ENCODE results near the gene C2CD3.
"Not testable (repeated sequence)": the region's sequence is repeated elsewhere in the genome, so short reads cannot be mapped to it uniquely, and the experiment has no call there.

Gene C2CD3

DNA sequence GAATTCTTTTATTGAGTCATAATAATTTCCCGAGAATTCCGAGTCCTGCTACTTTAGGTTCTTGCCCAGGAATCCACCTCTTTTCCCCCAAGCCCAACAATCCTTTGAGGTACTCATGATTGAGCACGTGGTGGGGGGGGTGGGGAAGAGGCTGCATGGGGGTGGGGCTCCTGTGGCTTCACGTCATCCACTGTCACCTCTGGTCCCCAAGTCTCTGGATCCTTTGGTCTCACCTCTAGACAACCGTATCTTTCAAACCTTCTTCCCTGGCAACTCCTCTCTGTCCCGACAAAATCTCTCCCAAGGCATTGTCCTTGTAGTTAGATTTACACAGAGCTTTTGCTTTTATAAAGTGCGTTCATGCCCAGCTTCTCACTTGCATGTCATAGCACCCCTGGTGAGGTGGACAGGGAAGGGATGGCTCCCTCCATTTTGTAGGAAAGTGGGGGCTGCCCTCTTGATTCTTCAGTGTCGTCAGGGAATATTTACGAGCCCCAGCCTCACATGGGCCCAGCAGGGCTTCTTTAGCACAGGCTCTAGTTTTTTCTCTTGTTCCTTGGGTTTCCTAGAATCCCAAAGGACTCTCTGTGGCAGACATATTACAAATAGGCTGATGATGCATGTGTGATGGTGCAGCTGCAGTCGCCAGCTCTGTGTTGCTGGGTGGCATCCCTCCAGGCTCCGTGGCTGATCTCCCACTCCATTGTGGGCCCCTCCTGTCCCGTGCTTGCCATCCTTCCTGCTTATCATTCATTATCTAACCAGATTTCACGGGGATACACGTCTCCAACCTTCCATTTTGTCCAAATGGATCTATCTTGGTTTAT lies 170.3 kb downstream of the C2CD3 start:
- no peak for DNase-seq

DNA sequence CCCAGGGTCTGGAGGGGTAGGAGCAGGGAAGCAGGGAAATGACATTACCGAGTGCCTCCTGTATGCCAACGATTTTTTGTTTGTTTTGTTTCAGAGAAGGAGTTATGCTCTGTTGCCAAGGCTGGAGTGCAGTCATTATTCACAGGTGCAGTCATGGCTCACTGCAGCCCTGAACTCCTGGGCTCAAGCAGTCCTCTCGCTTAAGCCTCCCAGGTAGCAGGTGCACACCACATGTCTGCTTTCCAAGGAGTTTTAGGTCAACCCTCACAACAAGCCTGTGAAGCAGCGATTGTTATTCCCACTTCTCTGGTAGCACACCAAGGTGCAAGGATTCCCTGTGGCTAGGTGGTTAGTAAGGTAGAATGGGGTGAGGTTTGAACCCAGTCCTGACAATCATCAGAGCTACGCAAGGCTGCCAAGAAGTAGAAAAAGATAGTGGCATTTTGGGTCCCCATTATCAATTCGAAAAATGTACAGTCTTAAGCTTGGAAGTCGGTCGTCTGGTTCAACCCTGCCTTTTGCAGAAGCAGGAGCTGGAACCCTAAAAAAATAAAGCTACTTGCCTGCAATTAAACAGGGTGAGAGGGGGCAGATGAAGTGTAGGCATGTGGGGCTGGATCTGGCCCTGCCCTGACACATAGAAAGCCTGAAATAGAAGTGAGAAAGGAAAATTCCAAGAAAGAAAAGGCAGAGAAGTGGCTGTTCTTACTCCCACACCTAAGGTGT lies 171.1 kb downstream of the C2CD3 start:
- no peak for DNase-seq

DNA sequence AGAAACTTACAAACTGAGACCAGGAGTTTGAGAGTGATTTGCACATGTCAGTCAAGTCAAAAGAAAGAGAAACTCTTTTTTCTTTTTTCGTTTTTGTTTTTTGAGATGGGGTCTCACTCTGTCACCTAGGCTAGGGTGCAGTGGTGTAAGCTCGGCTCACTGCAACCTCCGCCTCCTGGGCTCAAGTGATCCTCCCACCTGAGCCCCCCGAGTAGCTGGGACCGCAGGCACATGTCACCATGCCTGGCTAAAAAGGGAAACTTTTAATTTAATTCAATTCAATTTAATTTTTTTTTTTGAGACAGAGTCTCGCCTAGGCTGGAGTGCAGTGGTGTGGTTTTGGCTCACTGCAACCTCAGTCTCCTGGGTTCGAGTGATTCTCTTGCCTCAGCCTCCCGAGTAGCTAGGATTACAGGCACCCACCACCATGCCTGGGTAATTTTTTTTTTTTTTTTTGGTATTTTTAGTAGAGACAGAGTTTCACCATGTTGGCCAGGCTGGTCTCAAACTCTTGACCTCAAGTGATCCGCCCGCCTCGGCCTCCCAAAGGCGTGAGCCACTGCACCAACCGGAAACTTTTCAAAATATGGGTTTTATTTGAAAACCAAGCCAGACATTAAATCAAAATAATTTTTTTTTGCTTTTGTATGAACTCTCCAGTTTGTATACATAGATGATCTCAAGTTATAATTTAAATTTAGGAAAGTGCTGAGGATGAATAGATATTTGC lies 171.8 kb downstream of the C2CD3 start:
- DNase-seq: no peak

GRCh38 chr11:73997120-73997770 lies 173.6 kb downstream of the C2CD3 start:
- no peak for DNase-seq

GRCh38 chr11:73996161-73996747 lies 174.5 kb downstream of the C2CD3 start:
- no peak for DNase-seq

DNA sequence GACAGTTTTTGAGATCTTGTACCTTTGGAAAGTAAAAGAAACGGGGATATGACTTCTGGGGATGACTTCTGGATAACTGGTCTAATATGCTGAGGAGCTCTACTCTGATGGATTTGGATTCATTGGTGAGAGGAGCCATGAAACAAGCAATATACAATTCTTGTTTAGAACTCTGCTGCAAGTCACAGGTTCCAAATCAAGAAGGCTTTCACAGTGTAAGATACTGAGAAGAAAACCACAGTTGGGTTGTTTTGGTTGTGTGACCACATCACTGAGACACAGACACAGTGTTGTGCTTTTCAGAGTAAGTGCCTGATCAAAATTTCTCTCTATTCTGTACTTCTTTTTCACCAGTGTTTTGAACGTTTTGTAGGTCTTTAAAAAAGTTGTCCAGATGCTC lies 175.1 kb downstream of the C2CD3 start:
- no peak for DNase-seq

- DNase-seq: no peak
Measured at GRCh38 chr11:73995247-73995646, 175.6 kb downstream of the C2CD3 start.

DNA sequence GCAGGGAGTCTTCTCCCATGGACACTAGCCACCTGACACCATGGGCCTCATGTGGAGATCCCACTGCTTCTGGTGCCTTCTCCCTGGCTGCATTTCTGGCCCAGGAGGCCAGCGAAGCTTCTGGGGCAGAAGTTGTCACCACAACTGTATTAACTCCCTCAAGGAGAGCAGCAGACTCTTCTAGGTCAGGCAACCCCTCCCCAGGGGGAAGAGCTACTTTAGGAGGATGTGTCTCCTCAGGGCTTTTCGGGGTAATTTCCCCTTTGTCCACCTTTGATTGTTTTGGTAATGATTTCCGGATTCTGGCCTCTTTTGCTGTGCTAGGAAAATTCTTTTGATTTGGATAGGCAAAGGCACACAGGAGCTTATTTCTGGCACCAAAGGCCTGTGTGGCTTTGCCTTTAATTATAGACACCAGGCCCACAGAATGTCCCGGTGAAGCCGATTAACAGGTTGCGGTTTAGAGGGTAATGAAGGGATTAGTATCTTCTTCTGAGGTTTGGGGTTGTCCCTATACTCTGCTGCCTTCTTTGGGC lies 179.3 kb downstream of the C2CD3 start:
- DNase-seq: no peak

GRCh38 chr11:73990730-73991129 lies 180.1 kb downstream of the C2CD3 start:
- DNase-seq: no peak

DNA sequence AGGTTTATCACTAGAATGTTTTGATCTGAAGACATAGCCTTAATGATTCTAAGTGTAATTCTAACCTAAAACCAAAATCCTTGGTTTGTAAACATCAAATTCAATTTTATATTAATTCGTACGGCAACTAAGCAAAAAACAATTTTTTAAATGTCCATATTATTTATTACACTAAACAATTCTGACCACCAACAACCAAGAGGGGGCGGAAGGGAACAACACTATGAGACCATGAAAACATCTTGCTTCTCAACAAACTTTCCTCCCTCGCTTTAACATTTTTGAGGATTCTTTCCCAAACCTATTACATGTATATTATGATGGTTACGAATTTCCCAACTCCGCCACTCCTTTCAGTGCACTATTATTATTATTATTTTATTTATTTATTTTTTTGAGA lies 181.6 kb downstream of the C2CD3 start:
- DNase-seq: no peak

GRCh38 chr11:73988227-73988626 lies 182.6 kb downstream of the C2CD3 start:
- DNase-seq: no peak

DNA sequence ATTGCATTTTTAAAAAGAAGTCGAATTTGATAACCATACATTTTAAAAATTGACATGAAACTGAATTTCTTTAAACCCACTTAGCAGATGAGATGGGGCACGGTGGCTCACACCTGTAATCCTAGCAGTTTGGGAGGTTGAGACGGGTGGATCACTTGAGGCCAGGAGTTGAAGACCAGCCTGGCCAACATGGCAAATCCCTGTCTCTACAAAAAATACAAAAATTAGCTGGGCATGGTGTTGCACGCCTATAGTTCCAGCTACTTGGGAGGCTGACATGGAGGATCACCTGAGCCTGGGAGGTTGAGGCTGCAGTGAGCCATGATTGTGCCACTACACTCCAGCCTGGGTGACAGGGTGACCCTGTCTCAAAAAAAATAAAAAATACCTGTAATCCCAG lies 185.1 kb downstream of the C2CD3 start:
- DNase-seq: not testable (repeated sequence)

GRCh38 chr11:73983741-73984538 lies 186.9 kb downstream of the C2CD3 start:
- peak; percentile 78 to 83 for DNase-seq

DNA sequence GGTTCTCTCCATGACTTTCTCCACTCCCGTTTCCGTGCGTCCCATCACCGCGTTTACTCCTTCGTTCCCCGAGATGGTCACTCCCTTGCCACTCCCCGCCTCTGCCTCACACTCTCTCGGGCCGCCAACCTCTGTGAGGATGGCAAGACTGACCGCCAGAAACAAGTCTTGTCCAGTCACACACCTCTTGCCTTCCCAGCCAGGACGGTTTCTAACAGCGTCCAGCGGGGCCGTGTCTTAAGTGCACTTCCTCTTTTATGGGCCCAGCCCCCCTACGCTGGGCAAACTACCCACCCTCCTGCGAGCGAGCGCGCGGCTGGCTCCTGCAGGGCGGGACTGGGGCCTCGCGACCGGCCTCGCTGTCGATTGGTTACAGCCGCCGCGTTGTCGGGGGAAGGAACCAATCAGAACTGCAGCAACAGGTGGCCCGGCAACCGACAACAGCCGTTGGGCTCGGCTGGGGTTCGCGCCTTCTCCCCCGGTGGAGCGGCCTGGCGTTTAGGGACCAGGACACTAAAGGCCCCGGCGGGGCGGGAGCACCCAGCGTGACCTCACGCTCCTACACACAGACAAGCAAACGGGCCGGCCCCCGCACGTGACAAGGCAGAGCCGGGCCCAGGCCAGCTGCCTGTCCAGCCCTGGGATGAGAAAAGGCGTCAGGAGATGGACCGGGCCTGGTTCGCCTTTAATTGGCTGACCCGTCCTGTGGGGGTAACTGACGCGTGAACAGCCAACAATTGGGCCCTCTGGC lies 187.6 kb downstream of the C2CD3 start:
- DNase-seq: peak; percentile 94 to 98

DNA sequence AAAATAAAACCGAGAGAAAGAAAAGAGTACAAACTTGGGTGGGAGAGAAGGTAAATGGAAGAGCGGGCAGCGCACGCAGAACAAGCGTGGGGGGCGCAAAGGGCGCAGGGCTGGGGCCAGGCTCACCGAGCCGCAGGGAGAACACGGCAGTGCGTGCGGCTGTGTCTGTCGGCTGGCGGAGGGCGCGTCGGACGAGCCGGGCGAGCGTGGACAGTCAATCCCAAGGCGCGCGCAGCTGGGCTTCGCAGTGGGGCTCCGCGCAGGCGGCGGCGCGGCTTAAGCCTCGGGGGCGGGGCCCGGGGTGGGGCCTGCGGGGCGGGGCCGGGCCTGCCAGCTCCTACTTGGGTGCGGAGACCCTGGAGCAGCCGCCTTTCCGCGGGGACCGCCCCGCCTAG lies 188.2 kb downstream of the C2CD3 start, which contains the start of gene UCP2:
Gene UCP2 (minus strand): TSS at position 249 of the 395 bp plus-strand sequence. CDS start 4,465 bp downstream, outside the sequence.
- peak; percentile 84 to 94 for DNase-seq

DNA sequence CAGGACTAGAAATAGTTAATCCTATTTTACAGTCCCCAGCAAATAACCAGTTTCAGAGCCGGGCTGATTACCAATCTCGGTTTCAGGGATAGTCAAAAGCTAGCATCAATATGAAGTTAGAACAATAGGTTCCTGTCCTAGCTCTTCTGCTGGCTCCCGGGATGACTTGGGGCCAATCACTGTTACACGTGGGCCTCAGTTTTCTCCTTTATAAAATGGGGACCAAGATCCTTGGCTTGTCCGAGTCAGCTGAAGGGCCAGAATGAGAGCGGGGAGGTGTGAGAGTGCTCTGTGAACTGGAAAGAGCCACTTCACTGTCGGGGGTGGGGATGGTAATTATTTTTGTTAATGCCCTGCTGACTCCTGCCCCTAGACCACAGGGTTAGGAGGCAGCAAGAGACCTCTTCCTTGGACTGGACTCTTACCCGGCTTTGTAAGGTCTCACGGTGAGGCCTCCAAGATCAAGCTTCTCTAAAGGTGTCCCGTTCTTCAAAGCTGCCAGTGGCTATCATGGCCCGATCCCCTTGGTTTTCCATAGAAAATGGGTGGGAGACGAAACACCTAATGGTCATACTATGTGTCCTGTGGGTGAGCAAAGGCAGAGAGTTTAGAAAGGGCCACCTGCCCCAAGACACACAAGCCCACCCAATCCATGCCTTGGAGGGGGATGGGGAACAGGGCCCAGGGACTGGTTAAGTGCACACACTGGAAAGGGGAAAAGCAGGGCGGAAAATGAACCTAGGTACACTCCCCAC lies 189.6 kb downstream of the C2CD3 start:
- no peak for DNase-seq

DNA sequence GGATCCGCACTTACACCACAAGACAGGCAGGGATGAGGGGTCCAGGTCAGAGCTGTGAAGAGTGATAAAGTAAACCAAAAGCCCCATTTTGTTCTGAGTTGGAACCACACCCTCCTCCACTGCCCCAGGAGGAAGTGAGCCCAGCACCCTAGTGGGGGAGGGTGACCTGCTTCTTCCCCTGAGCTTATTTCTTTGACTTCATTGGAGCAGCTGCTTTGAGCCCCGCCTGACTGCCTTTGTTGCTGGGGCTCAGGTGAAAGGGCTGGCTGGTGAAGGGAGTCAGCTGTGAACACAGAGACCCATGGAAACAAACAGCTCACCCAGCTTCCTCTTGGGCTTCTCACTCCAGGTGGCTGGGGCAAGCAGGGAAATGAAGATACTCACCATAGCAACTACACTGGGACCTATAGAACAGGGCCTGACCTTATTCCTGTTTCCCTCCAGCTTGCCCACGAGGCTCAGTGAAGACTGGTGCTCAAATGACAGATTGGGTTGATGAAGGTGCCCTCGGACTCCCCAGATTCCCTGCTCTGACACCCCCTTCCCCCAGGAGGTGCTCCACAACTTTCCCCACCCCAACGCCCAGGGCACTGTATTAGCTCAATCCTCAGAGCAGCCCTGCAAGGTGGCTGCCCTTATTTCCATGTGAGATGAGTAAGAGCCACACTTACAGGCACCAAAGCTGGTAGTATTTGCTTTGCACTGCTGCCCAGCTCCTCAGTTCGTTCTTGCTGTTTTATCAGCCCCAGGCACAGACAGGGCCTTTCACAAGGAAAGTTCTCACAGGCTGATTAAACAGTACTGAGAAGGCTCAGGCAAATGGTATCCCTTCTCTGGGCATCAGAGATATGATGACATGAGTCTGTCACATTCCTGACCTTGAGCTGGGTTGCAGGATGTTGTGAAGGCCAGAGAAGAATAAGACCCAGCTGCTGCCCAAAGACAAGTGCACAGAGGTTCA lies 190.5 kb downstream of the C2CD3 start:
- DNase-seq: no peak

DNA sequence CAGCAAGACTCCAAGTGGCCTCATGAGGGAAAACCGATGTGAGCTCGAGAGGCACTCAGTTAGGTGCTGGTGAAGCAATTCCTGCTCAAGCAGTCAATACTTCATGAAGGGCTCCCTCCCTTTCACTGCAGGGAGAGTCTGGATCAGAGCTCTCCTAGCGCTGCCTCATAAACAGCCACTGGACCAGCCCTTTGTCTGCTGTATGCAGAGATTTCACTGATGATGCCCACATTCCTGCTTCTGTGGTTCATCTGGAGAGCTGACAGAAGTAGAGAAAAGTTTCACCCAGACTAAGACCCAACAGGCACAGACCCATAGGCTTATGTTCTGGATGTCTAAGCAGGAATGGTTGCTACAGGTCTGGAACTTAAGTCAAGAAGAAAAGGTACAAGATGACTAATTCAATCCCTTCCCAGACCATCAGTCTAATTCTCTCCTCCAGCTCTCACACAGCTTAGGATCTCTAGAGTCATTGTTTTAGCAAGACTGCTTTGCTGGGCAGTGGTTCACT lies 192.2 kb downstream of the C2CD3 start:
- DNase-seq: no peak
